Gastroesophageal sphincter (tissue), 2 donors: Measurements from ENCODE around the gene AKR1B1.

Experiments
- POLR2A ChIP-seq, 2 donors: fragments of 450-650 bp; IDR thresholded peaks; one replicate each; pipeline ENCODE4 v1.6.1; 2017; ENCODE audit warnings: antibody characterized with exemption in 2 of 2, mild to moderate bottlenecking in 2 of 2, moderate library complexity in 1 of 2
- POLR2AphosphoS5 ChIP-seq: sonication (generic); formaldehyde crosslinking; IDR thresholded peaks from one replicate; pipeline ENCODE4 v1.6.1; 2017; ENCODE audit warnings: antibody characterized with exemption

GRCh38 chr7:134427896-134428295, 31.0 kb downstream of the AKR1B1 start:
- TF ChIP-seq POLR2AphosphoS5 (no peak), POLR2A (IDR thresholded peaks at IDR 0.05) (no peak)
